Measurements from ENCODE around the gene MAPK12. TPM values are rescaled to one million over a fixed set of nuclear protein-coding genes. Genes with fewer than 3 reads are reported as not detected.

MAPK12 gene
- total RNA-seq, 1 experiment from 2014 or later: 24.9 TPM

- ChIA-PET POLR2A (interaction anchor here (0.5 to 5.9 kb wide), 5 partner anchors 11 to 283 kb away, joined by 3 to 73 read pairs (median 3); partner anchors contain the start of gene PLXNB2), CTCF (interaction anchor here (0.6 to 1.6 kb wide), 7 partner anchors 10 to 40 kb away, joined by 3 to 6 read pairs (median 3); no protein-coding TSS in a partner anchor)
- no TSS peak for BruUV-seq (replicated peaks)
- no peak for TF ChIP-seq CTCF (IDR thresholded peaks at IDR 0.05; ENCODE audit: unreplicated experiment)
- Mint-ChIP-seq H3K27me3 (ENCODE audit: insufficient read depth, unreplicated experiment) (no peaks in the 10 kb centered on the region), H3K36me3 (ENCODE audit: insufficient read depth, unreplicated experiment) (peaks cover 39% of the 10 kb centered on the region), H3K27ac (ENCODE audit: low read depth, unreplicated experiment) (no peak overlapping the region), H3K4me3 (ENCODE audit: unreplicated experiment) (no peak overlapping the region), H3K4me1 (ENCODE audit: insufficient read depth, unreplicated experiment) (peaks cover 13% of the 10 kb centered on the region), H3K9me3 (ENCODE audit: unreplicated experiment) (no peaks in the 10 kb centered on the region)
- intact Hi-C loops (cut with micrococcal nuclease): no loop called here
- peak; percentile 47 for DNase-seq (ENCODE audit: unreplicated experiment)
Measured at GRCh38 chr22:50293441-50294318, 32.2 kb upstream of the MAPK12 start.

- no peaks in the 10 kb centered on the region for H3K9me3 Mint-ChIP-seq (ENCODE audit: unreplicated experiment)
- no peaks in the 10 kb centered on the region for H3K27me3 Mint-ChIP-seq (ENCODE audit: insufficient read depth, unreplicated experiment)
- H3K27ac Mint-ChIP-seq (ENCODE audit: low read depth, unreplicated experiment): peak overlapping the region; percentile 64
- peaks cover 40% of the 10 kb centered on the region for H3K36me3 Mint-ChIP-seq (ENCODE audit: insufficient read depth, unreplicated experiment)
- TF ChIP-seq CTCF (IDR thresholded peaks at IDR 0.05; ENCODE audit: unreplicated experiment): no peak
- intact Hi-C loops (cut with micrococcal nuclease): no loop called here
- BruUV-seq (replicated peaks): no TSS peak
- peak overlapping the region; percentile 56 for H3K4me3 Mint-ChIP-seq (ENCODE audit: unreplicated experiment)
- POLR2A ChIA-PET: interaction anchor here (5.9 kb wide), 1 partner anchor 12 kb away, joined by 73 read pairs; the partner anchor contains the start of gene PLXNB2
- peaks cover 13% of the 10 kb centered on the region for H3K4me1 Mint-ChIP-seq (ENCODE audit: insufficient read depth, unreplicated experiment)
- CTCF ChIA-PET: interaction anchor here (0.6 to 1.6 kb wide), 4 partner anchors 13 to 34 kb away, joined by 3 to 6 read pairs (median 3); no protein-coding TSS in a partner anchor
- DNase-seq (ENCODE audit: unreplicated experiment): no peak
Measured at GRCh38 chr22:50292643-50293440, 31.4 kb upstream of the MAPK12 start.

- H3K9me3 Mint-ChIP-seq (ENCODE audit: unreplicated experiment): no peaks in the 10 kb centered on the region
- peaks cover 8% of the 10 kb centered on the region for H3K4me1 Mint-ChIP-seq (ENCODE audit: insufficient read depth, unreplicated experiment)
- H3K4me3 Mint-ChIP-seq (ENCODE audit: unreplicated experiment): no peak overlapping the region
- TF ChIP-seq CTCF (IDR thresholded peaks at IDR 0.05; ENCODE audit: unreplicated experiment): no peak
- H3K36me3 Mint-ChIP-seq (ENCODE audit: insufficient read depth, unreplicated experiment): peaks cover 45% of the 10 kb centered on the region
- ChIA-PET POLR2A (interaction anchor here (5.9 kb wide), 1 partner anchor 15 kb away, joined by 73 read pairs; the partner anchor contains the start of gene PLXNB2), CTCF (interaction anchor here (0.6 to 1.3 kb wide), 4 partner anchors 14 to 47 kb away, joined by 3 to 5 read pairs (median 4); no protein-coding TSS in a partner anchor)
- intact Hi-C loops (cut with micrococcal nuclease): no loop called here
- BruUV-seq (replicated peaks): TSS peak; percentile 59
- no peak overlapping the region for H3K27ac Mint-ChIP-seq (ENCODE audit: low read depth, unreplicated experiment)
- no peak for DNase-seq (ENCODE audit: unreplicated experiment)
- no peaks in the 10 kb centered on the region for H3K27me3 Mint-ChIP-seq (ENCODE audit: insufficient read depth, unreplicated experiment)
Measured at GRCh38 chr22:50289942-50290630, 28.6 kb upstream of the MAPK12 start.
